Tibial nerve (tissue), 4 donors: ENCODE results near the gene DCTD. TPM values are rescaled to one million over a fixed set of nuclear protein-coding genes. Genes with fewer than 3 reads are reported as not detected.
A peak's percentile ranks its signal among the peaks of the same experiment; 100 is the strongest.

Source experiments
- DNase-seq, 2 donors: peaks; one replicate each; pipeline ENCODE4 v3.0.0-alpha.2; 2019; ENCODE audit warnings: low spot score in 2 of 2
- H3K27ac ChIP-seq, 4 donors: fragments of 200-600 bp; sonication (generic) in 3 of 4; one replicate each; pipeline ENCODE4 v1.5.1; 2017 to 2019; ENCODE audit warnings: mild to moderate bottlenecking in 1 of 4
- H3K27me3 ChIP-seq, 2 donors: fragments of 200-600 bp; sonication (generic) in 1 of 2; one replicate each; pipeline versions ENCODE4 v1.5.1 to v1.6.0; 2017 to 2019
- H3K36me3 ChIP-seq, 3 donors: fragments of 200-600 bp; sonication (generic); one replicate each; pipeline ENCODE4 v1.5.1; 2018 to 2019
- H3K4me1 ChIP-seq, 4 donors: fragments of 200-600 bp; sonication (generic) in 3 of 4; one replicate each; pipeline ENCODE4 v1.5.1; 2017 to 2019
- H3K4me3 ChIP-seq, 4 donors: fragments of 200-600 bp; sonication (generic) in 3 of 4; one replicate each; pipeline ENCODE4 v1.5.1; 2017 to 2019; ENCODE audit warnings: mild to moderate bottlenecking in 1 of 4, moderate library complexity in 1 of 4
- H3K9me3 ChIP-seq, 4 donors: fragments of 200-600 bp; sonication (generic) in 3 of 4; one replicate each; pipeline ENCODE4 v1.5.1; 2017 to 2019
- CTCF ChIP-seq, 5 experiments: fragments of 200-600 bp in 3 of 5; fragments of 450-650 bp in 2 of 5; sonication (generic) in 3 of 5; IDR thresholded peaks; one replicate each; pipeline ENCODE4 v1.5.1; 2016 to 2019; ENCODE audit warnings: antibody characterized with exemption in 5 of 5, mild to moderate bottlenecking in 3 of 5, moderate library complexity in 2 of 5
- EP300 ChIP-seq, 2 donors: sonication (generic); formaldehyde crosslinking; IDR thresholded peaks; one replicate each; pipeline ENCODE4 v1.6.1; 2017; ENCODE audit warnings: antibody characterized with exemption in 2 of 2, mild to moderate bottlenecking in 1 of 2
- POLR2A ChIP-seq, 2 donors: fragments of 450-650 bp; IDR thresholded peaks; one replicate each; pipeline ENCODE4 v1.6.1; 2017; ENCODE audit warnings: antibody characterized with exemption in 2 of 2, mild to moderate bottlenecking in 2 of 2, moderate library complexity in 2 of 2
- WGBS, 2 donors: methylation state at CpG; one replicate each; pipeline ENCODE4 v1.1.5; 2018; 5-methylcytosine and 5-hydroxymethylcytosine counted together
- total RNA-seq, 4 donors: library from RNA; depleted of rRNA; stranded (reverse); fragments of >200 nt; gene quantifications; one replicate each; pipeline ENCODE4 v1.1.0, GENCODE V29; 2016

DCTD gene
- total RNA-seq, 4 donors from 2014 or later: 50.4 to 76.3 (median 55.8) TPM

DNA sequence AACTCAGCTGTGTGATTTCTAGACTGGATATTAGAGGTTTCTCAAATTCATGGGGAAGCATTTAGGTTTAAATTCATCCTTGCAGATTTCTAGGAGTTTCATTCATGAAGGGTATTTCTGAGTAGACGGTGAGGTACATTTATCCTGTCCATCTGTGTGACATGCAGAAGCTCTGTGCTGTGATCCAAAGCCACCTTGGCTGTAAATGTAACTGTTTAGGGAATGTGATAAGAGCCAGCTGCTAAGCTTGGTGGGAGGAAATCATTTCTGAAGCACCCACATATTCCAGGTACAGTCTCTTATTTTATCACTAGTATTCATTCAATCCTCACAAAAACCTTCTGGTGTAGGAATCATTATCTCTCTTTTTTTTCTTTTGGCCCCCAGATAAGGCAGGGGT lies 8.7 kb upstream of the DCTD start:
- 89 to 90% methylated on average over 1 of the region's 1 CpG for WGBS, 2 donors
- no peak for TF ChIP-seq CTCF (IDR thresholded peaks at IDR 0.05)
- no peak for TF ChIP-seq POLR2A (IDR thresholded peaks at IDR 0.05)
- no peak for TF ChIP-seq EP300 (IDR thresholded peaks at IDR 0.05)
- H3K36me3 ChIP-seq: no peaks in the 10 kb centered on the region

DNA sequence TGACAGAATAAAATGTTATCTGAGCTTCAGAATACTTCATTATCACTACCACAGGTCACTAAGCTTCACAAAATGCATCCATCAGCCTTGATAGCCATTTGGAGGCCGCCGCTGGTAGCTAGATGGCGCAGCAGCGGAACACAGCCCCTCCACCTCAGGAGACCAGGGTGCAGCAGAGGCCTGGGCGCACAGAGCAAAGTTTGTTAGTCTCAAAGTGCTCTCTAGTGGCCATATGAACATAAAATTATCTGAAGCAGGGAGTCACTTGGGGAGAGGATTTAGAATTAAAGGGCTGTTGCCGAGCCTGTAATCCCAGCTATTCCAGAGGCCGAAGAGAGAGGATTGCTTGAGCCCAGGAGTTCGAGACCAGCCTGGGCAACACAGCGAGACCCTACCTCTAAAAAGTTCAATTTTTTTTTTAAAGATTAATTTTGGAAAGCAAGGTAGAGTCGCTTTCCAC lies 8.1 kb upstream of the DCTD start:
- DNase-seq: peak in 1 of 2 donors; percentile 17
- no peak overlapping the region for H3K4me3 ChIP-seq
- no peaks in the 10 kb centered on the region for H3K36me3 ChIP-seq
- no peaks in the 10 kb centered on the region for H3K9me3 ChIP-seq
- WGBS, 2 donors: 60 to 65% methylated on average over 10 of the region's 10 CpGs
- no peaks in the 10 kb centered on the region for H3K4me1 ChIP-seq
- H3K27me3 ChIP-seq: no peaks in the 10 kb centered on the region
- no peak overlapping the region for H3K27ac ChIP-seq
- TF ChIP-seq POLR2A (IDR thresholded peaks at IDR 0.05) (no peak), CTCF (IDR thresholded peaks at IDR 0.05) (peak; percentile 19 to 66 (median 49)), EP300 (IDR thresholded peaks at IDR 0.05) (no peak)

More for the DNA sequence above, 8.7 kb upstream of the DCTD start:
- DNase-seq: no peak
- Histone ChIP-seq H3K9me3 (no peaks in the 10 kb centered on the region), H3K4me3 (no peak overlapping the region), H3K27ac (no peak overlapping the region), H3K4me1 (no peaks in the 10 kb centered on the region), H3K27me3 (no peaks in the 10 kb centered on the region)

GRCh38 chr4:182924497-182924896 lies 7.3 kb upstream of the DCTD start:
- Histone ChIP-seq H3K27ac (no peak overlapping the region), H3K4me1 (no peaks in the 10 kb centered on the region), H3K4me3 (no peak overlapping the region), H3K9me3 (no peaks in the 10 kb centered on the region), H3K27me3 (no peaks in the 10 kb centered on the region), H3K36me3 (no peaks in the 10 kb centered on the region)
- 93 to 96% methylated on average over 7 of the region's 7 CpGs for WGBS, 2 donors
- no peak for DNase-seq
- no peak for TF ChIP-seq CTCF (IDR thresholded peaks at IDR 0.05)
- no peak for TF ChIP-seq POLR2A (IDR thresholded peaks at IDR 0.05)
- TF ChIP-seq EP300 (IDR thresholded peaks at IDR 0.05): no peak

- Histone ChIP-seq H3K36me3 (no peaks in the 10 kb centered on the region), H3K27ac (no peak overlapping the region), H3K4me1 (peaks cover 0 to 2% (median 0%) of the 10 kb centered on the region in 4 donors), H3K27me3 (no peaks in the 10 kb centered on the region), H3K4me3 (no peak overlapping the region), H3K9me3 (no peaks in the 10 kb centered on the region)
- no peak for TF ChIP-seq EP300 (IDR thresholded peaks at IDR 0.05)
- TF ChIP-seq POLR2A (IDR thresholded peaks at IDR 0.05): no peak
- TF ChIP-seq CTCF (IDR thresholded peaks at IDR 0.05): no peak
- WGBS, 2 donors: 92 to 98% methylated on average over 10 of the region's 10 CpGs
- DNase-seq: no peak
Measured at GRCh38 chr4:182923796-182924340, 6.7 kb upstream of the DCTD start.

DNA sequence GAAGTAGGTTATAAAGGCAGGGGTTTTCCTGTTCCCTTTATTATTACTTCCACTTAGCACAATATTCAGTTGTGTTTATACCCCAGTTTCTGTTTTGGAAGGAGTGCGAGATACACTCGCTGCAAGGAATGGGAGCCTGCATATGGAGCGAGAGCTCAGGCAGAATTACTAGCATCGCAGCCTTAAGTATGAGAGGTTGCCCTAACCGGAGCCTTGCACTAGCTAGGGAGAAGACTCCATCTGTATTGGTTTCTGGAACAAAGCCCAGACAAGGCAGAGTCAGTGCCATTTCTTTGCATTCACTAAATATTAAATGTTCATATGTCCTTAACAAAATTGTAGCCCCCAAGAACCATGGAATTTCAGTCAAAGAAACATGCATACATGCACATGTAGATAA lies 6.2 kb upstream of the DCTD start:
- Histone ChIP-seq H3K4me3 (peak overlapping the region in 2 of 4 donors; percentile 6 to 11), H3K36me3 (no peaks in the 10 kb centered on the region), H3K4me1 (peaks cover 0 to 7% (median 2%) of the 10 kb centered on the region in 4 donors), H3K27ac (no peak overlapping the region), H3K9me3 (no peaks in the 10 kb centered on the region), H3K27me3 (no peaks in the 10 kb centered on the region)
- DNase-seq: no peak
- 50 to 58% methylated on average over 5 of the region's 5 CpGs for WGBS, 2 donors
- no peak for TF ChIP-seq EP300 (IDR thresholded peaks at IDR 0.05)
- no peak for TF ChIP-seq CTCF (IDR thresholded peaks at IDR 0.05)
- no peak for TF ChIP-seq POLR2A (IDR thresholded peaks at IDR 0.05)
